ENCODE data around the gene TAS2R9. TPM values are rescaled to one million over a fixed set of nuclear protein-coding genes. Genes with fewer than 3 reads are reported as not detected.

TAS2R9 gene
- total and polyA plus RNA-seq, 2 of the 8 experiments (the other 6 are each of a cell fraction or from before 2014, with no cell fraction given): not detected

GRCh38 chr12:10849425-10849878, 39.5 kb upstream of the TAS2R9 start, which contains the start of gene PRR4:
Gene PRR4, minus strand, starts transcription at chr12:10849475. Its CDS starts 38 bp downstream, at chr12:10849437.
- H3K56ac ChIP-seq (replicated peaks; ENCODE audit: insufficient read length, low read depth, low read length): no peak within 1 kb of the TSS
- CTCF ChIA-PET (ENCODE audit: partially characterized antibody): interaction anchor here (0.6 to 1.2 kb wide), 2 partner anchors 64 to 638 kb away, joined by 3 read pairs; no protein-coding TSS in a partner anchor
- no peak for TF ChIP-seq CBX8 (IDR thresholded peaks at IDR 0.05; ENCODE audit: borderline replicate concordance, low read depth, low read length)
- TF ChIP-seq GTF2F1 (IDR thresholded peaks at IDR 0.05; ENCODE audit: borderline replicate concordance, low read depth, low read length): no peak
- TF ChIP-seq HDAC2 (IDR thresholded peaks at IDR 0.05; ENCODE audit: borderline replicate concordance in 1 of 2, low read depth in 2 of 2, low read length in 2 of 2): no peak
- TF ChIP-seq BACH1 (IDR thresholded peaks at IDR 0.05; ENCODE audit: low read length): no peak
- TF ChIP-seq TBP (IDR thresholded peaks at IDR 0.05; ENCODE audit: low read depth, low read length): no peak
- TF ChIP-seq SRF (IDR thresholded peaks at IDR 0.05; ENCODE audit: low read depth, low read length): no peak
- no peak for TF ChIP-seq KDM5A (IDR thresholded peaks at IDR 0.05; ENCODE audit: low read length)
- no peak for TF ChIP-seq SP1 (IDR thresholded peaks at IDR 0.05; ENCODE audit: low read depth, low read length)
- no peak for TF ChIP-seq RAD21 (IDR thresholded peaks at IDR 0.05 in 1 of 2, conservative IDR thresholded peaks at IDR 0.05 in 1 of 2; ENCODE audit: low read depth in 2 of 2, low read length in 2 of 2)
- TF ChIP-seq NANOG (IDR thresholded peaks at IDR 0.05; ENCODE audit: insufficient read depth, low read depth, low read length, poor library complexity, severe bottlenecking): no peak
- TF ChIP-seq TCF12 (IDR thresholded peaks at IDR 0.05; ENCODE audit: low read depth, low read length): no peak
- no peak for TF ChIP-seq SUZ12 (IDR thresholded peaks at IDR 0.05; ENCODE audit: low read length)
- no peak for TF ChIP-seq CHD1 (IDR thresholded peaks at IDR 0.05; ENCODE audit: low read depth, low read length)

More at GRCh38 chr12:10849425-10849878, 39.5 kb upstream of the TAS2R9 start, which contains the start of gene PRR4:
- Histone ChIP-seq H3K4me1 (replicated peaks in 1 of 4; ENCODE audit: control insufficient read depth in 3 of 4, insufficient read depth in 4 of 4, low read length in 3 of 4) (no peaks in the 10 kb centered on the region), H2AK5ac (ENCODE audit: low read depth, low read length) (no peak within 1 kb of the TSS), H3K23ac (ENCODE audit: insufficient read length) (no peak within 1 kb of the TSS), H2BK15ac (ENCODE audit: low read length) (no peak within 1 kb of the TSS), H2BK5ac (ENCODE audit: low read depth, low read length) (no peak within 1 kb of the TSS), H3K18ac (ENCODE audit: extremely low read depth, low read length) (no peak within 1 kb of the TSS), H4K8ac (ENCODE audit: extremely low read depth, insufficient read depth, low read length) (no peak within 1 kb of the TSS), H3K4ac (replicated peaks; ENCODE audit: insufficient read length, low read depth, low read length) (no peak within 1 kb of the TSS), H3K36me3 (ENCODE audit: control insufficient read depth in 2 of 4, insufficient read depth in 4 of 4, low read length in 3 of 4) (no peaks in the 10 kb centered on the region), H3K27ac (ENCODE audit: low read depth, low read length) (no peak within 1 kb of the TSS), H4K20me1 (replicated peaks in 1 of 2; ENCODE audit: control insufficient read depth in 1 of 2, insufficient read depth in 2 of 2, low read length in 2 of 2) (peaks cover 0 to 3% of the 10 kb centered on the region in 2 experiments), H3K23me2 (ENCODE audit: low read depth, low read length) (no peaks in the 10 kb centered on the region), H3K4me3 (ENCODE audit: extremely low read depth in 1 of 4, insufficient read depth in 2 of 4, low read depth in 3 of 4, low read length in 4 of 4) (no peak within 1 kb of the TSS), H4K91ac (replicated peaks; ENCODE audit: insufficient read length, low read length) (no peak within 1 kb of the TSS), H3K14ac (ENCODE audit: insufficient read length) (no peak within 1 kb of the TSS), H3K79me1 (ENCODE audit: low read depth, low read length) (no peaks in the 10 kb centered on the region), H2BK12ac (ENCODE audit: low read depth, low read length) (no peak within 1 kb of the TSS), H3K4me2 (ENCODE audit: insufficient read depth in 1 of 2, low read depth in 2 of 2, low read length in 2 of 2) (no peak within 1 kb of the TSS), H3K27me3 (replicated peaks in 1 of 4; ENCODE audit: control insufficient read depth in 3 of 4, extremely low read depth in 1 of 4, insufficient read depth in 3 of 4, low read length in 3 of 4) (no peaks in the 10 kb centered on the region), H2AFZ (ENCODE audit: low read length) (no peak within 1 kb of the TSS), H3K9me3 (ENCODE audit: insufficient read depth in 2 of 2, low read depth in 1 of 2, low read length in 1 of 2) (no peaks in the 10 kb centered on the region), H3K79me2 (ENCODE audit: control insufficient read depth in 1 of 2, insufficient read depth in 2 of 2, low read length in 2 of 2) (no peaks in the 10 kb centered on the region), H2BK120ac (replicated peaks; ENCODE audit: low read depth, low read length) (no peak within 1 kb of the TSS), H2BK20ac (ENCODE audit: low read length) (no peak within 1 kb of the TSS), H3K9ac (replicated peaks in 1 of 4; ENCODE audit: extremely low read depth in 1 of 4, low read depth in 3 of 4, low read length in 3 of 4) (no peak within 1 kb of the TSS), H4K5ac (ENCODE audit: insufficient read length, low read depth, low read length) (no peak within 1 kb of the TSS)
- no peak for DNase-seq (ENCODE audit: low read depth in 1 of 2, low spot score in 2 of 2)
- FAIRE-seq: no peak
- WGBS, 2 experiments (ENCODE audit: extremely low coverage in 1 of 2, insufficient coverage in 1 of 2, insufficient read length in 1 of 2, insufficient replicate concordance in 2 of 2, low coverage in 1 of 2, low lambda C conversion rate in 2 of 2, missing lambda C conversion rate in 1 of 2): 97% methylated on average over 4 of the region's 4 CpGs; no CpG with 5 or more reads in 1 of the 2 experiments
- POLR2A ChIA-PET (ENCODE audit: partially characterized antibody): no interaction called here
